Neural progenitor cell (in vitro differentiated cells): ENCODE results near the gene RSPH1. TPM values are rescaled to one million over a fixed set of nuclear protein-coding genes. Genes with fewer than 3 reads are reported as not detected.

Source experiments
- DNase-seq: peaks from one replicate; pipeline ENCODE4 v3.0.0-alpha.2; 2016; ENCODE audit warnings: low spot score
- H2AFZ ChIP-seq: fragments of 200-600 bp; sonication (generic); replicated peaks from 2 replicates; pipeline ENCODE4 v1.6.1; 2016; ENCODE audit warnings: antibody characterized with exemption
- H3F3A ChIP-seq: fragments of 200-600 bp; sonication (generic); 2 replicates; pipeline ENCODE4 v1.6.1; 2016; ENCODE audit warnings: antibody characterized with exemption, low read depth
- H3K27ac ChIP-seq: fragments of 200-600 bp; sonication (generic); 2 replicates; pipeline ENCODE4 v1.5.1; 2016; ENCODE audit warnings: mild to moderate bottlenecking
- H3K27me3 ChIP-seq: fragments of 200-600 bp; sonication (generic); 2 replicates; pipeline ENCODE4 v1.6.1; 2016; ENCODE audit warnings: mild to moderate bottlenecking, moderate library complexity
- H3K36me3 ChIP-seq: fragments of 200-600 bp; sonication (generic); 2 replicates; pipeline ENCODE4 v1.5.1; 2016
- H3K4me1 ChIP-seq: fragments of 200-600 bp; sonication (generic); 2 replicates; pipeline ENCODE4 v1.6.1; 2016; ENCODE audit warnings: mixed run types
- H3K4me2 ChIP-seq: fragments of 200-600 bp; sonication (generic); 2 replicates; pipeline ENCODE4 v1.6.1; 2016
- H3K4me3 ChIP-seq: fragments of 200-600 bp; sonication (generic); 2 replicates; pipeline ENCODE4 v1.5.1; 2016
- H3K79me2 ChIP-seq: fragments of 200-600 bp; sonication (generic); 2 replicates; pipeline ENCODE4 v1.6.1; 2016; ENCODE audit warnings: low read depth
- H3K9ac ChIP-seq: fragments of 200-600 bp; sonication (generic); 2 replicates; pipeline ENCODE4 v1.6.1; 2016
- H3K9me3 ChIP-seq: fragments of 200-600 bp; sonication (generic); 2 replicates; pipeline ENCODE4 v1.5.1; 2016; ENCODE audit warnings: low read depth
- H4K20me1 ChIP-seq: fragments of 200-600 bp; sonication (generic); 2 replicates; pipeline ENCODE4 v1.6.1; 2016; ENCODE audit warnings: low read depth
- H3K27ac Mint-ChIP-seq: 3 replicates; pipeline ENCODE4 v1.8.0; 2021; ENCODE audit warnings: mixed read lengths
- H3K27me3 Mint-ChIP-seq: 2 replicates; pipeline ENCODE4 v1.8.0; 2022; ENCODE audit warnings: low read depth, mild to moderate bottlenecking, inconsistent platforms, moderate library complexity, mixed read lengths; ENCODE audit not compliant: insufficient read depth
- H3K36me3 Mint-ChIP-seq: 3 replicates; pipeline ENCODE4 v1.8.0; 2021; ENCODE audit warnings: mixed read lengths
- H3K4me1 Mint-ChIP-seq: 3 replicates; pipeline ENCODE4 v1.8.0; 2021; ENCODE audit warnings: mixed read lengths
- H3K4me3 Mint-ChIP-seq: 3 replicates; pipeline ENCODE4 v1.8.0; 2021; ENCODE audit warnings: mild to moderate bottlenecking, moderate library complexity, mixed read lengths
- H3K9me3 Mint-ChIP-seq: 3 replicates; pipeline ENCODE4 v1.8.0; 2020; ENCODE audit warnings: mixed read lengths
- EZH2 ChIP-seq: fragments of 200-600 bp; sonication (generic); IDR thresholded peaks from 2 replicates; pipeline ENCODE4 v1.6.1; 2017; ENCODE audit warnings: antibody characterized with exemption, mild to moderate bottlenecking, moderate library complexity
- EZH2phosphoT487 ChIP-seq: fragments of 200-600 bp; sonication (generic); IDR thresholded peaks from 2 replicates; pipeline ENCODE4 v1.6.1; 2017; ENCODE audit warnings: antibody characterized with exemption
- total RNA-seq: library from RNA; depleted of rRNA; stranded (reverse); fragments of >200 nt; gene quantifications from 2 replicates; pipeline ENCODE4 v1.2.3, GENCODE V29; 2015; ENCODE audit warnings: low replicate concordance
- TF ChIP-seq, protein P1 (sequence below): fragments of 200-600 bp; sonication (generic); IDR thresholded peaks from 2 replicates; pipeline ENCODE4 v1.5.1; 2017; ENCODE audit warnings: antibody characterized with exemption, mild to moderate bottlenecking

Gene RSPH1
- total RNA-seq, 1 donor from 2014 or later, result 0.04 TPM

DNA sequence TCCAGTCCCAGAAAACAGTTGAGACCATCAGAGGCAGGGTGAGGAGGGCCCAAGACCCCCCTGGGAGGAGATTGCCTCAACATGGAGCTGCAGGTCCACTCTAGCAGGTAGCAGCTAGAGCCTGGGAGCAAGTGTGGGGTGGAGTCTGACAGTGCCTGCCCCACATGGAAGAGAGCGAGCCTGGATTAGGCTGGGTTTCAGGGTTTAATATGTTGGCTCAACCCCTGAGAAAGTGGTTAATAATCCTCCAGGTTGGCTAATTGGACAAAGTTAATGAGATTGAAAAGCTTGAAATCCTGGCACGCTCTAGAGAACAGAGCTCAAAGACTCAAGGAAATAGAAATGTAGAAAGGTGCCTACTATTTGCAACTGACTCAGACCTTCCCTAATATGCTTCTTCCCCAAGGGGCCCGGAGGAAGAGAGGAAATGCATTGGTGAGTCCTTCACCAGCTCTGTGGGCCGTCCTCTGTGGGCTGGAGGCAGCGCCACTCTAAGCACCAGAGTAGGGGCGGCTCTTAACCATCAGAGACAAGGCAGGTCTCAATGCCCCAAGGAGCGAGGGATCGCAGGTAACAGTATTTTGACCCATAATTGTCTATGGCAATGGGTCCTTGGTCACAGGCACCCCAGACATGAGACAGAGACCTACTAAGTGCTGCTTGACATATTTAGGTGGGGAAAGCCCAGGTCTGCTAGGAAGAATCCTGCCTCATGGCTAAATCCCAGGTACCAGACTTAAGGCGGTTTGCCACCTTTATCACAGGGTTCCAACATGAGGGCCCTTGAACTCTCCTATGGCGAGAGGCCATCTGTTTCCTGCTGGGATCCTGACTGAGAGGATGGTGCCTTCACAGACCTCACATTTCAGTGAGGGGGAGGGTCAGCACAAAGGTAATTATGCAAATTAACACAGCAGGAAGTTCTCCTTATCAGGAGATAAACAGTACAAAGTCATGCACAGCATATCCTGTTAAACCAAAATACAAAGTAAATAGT, 33.8 kb downstream of the RSPH1 start:
- Histone ChIP-seq H3K4me1 (peaks cover 9% of the 10 kb centered on the region), H3K79me2 (no peaks in the 10 kb centered on the region), H3F3A (peaks cover 6% of the 10 kb centered on the region), H2AFZ (no peak overlapping the region), H3K9ac (no peak overlapping the region), H3K27me3 (no peaks in the 10 kb centered on the region), H3K9me3 (no peaks in the 10 kb centered on the region), H3K27ac (no peak overlapping the region), H3K36me3 (no peaks in the 10 kb centered on the region), H3K4me2 (no peak overlapping the region), H3K4me3 (no peak overlapping the region), H4K20me1 (no peaks in the 10 kb centered on the region)
- Mint-ChIP-seq H3K4me3 (no peak overlapping the region), H3K4me1 (peaks cover 30% of the 10 kb centered on the region), H3K36me3 (no peaks in the 10 kb centered on the region), H3K27ac (no peak overlapping the region), H3K27me3 (peaks cover 7% of the 10 kb centered on the region), H3K9me3 (peaks cover 6% of the 10 kb centered on the region)
- no peak for TF ChIP-seq EZH2
- DNase-seq, result no peak

DNA sequence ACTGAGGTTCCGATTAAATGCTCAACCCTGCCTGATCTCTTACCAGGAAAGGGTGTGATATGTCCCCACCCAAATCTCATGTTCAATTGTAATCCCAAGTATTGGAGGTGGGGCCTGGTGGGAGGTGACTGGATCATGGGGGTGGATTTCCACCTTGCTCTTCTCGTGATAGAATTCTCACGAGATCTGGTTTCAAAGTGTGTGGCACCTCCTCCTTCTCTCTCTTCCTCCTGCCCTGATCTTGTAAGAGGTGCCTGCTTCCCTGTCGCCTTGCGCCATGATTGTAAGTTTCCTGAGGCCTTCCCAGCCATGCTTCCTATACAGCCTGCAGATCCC, 34.9 kb downstream of the RSPH1 start:
- DNase-seq, result no peak
- Histone ChIP-seq H3K4me3 (no peak overlapping the region), H3K27me3 (no peaks in the 10 kb centered on the region), H3K4me2 (no peak overlapping the region), H3K79me2 (no peaks in the 10 kb centered on the region), H2AFZ (no peak overlapping the region), H3K27ac (no peak overlapping the region), H3K9ac (no peak overlapping the region), H3K9me3 (no peaks in the 10 kb centered on the region), H3K4me1 (peaks cover 9% of the 10 kb centered on the region), H3F3A (peaks cover 6% of the 10 kb centered on the region), H4K20me1 (no peaks in the 10 kb centered on the region), H3K36me3 (no peaks in the 10 kb centered on the region)
- no peak for TF ChIP-seq EZH2
- TF ChIP-seq, protein P1, sequence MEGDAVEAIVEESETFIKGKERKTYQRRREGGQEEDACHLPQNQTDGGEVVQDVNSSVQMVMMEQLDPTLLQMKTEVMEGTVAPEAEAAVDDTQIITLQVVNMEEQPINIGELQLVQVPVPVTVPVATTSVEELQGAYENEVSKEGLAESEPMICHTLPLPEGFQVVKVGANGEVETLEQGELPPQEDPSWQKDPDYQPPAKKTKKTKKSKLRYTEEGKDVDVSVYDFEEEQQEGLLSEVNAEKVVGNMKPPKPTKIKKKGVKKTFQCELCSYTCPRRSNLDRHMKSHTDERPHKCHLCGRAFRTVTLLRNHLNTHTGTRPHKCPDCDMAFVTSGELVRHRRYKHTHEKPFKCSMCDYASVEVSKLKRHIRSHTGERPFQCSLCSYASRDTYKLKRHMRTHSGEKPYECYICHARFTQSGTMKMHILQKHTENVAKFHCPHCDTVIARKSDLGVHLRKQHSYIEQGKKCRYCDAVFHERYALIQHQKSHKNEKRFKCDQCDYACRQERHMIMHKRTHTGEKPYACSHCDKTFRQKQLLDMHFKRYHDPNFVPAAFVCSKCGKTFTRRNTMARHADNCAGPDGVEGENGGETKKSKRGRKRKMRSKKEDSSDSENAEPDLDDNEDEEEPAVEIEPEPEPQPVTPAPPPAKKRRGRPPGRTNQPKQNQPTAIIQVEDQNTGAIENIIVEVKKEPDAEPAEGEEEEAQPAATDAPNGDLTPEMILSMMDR, result no peak
- no peak for TF ChIP-seq EZH2phosphoT487
- peaks cover 28% of the 10 kb centered on the region for H3K4me1 Mint-ChIP-seq
- H3K9me3 Mint-ChIP-seq, result peaks cover 6% of the 10 kb centered on the region
- H3K27ac Mint-ChIP-seq, result no peak overlapping the region
- no peaks in the 10 kb centered on the region for H3K36me3 Mint-ChIP-seq
- H3K4me3 Mint-ChIP-seq, result no peak overlapping the region
- peaks cover 9% of the 10 kb centered on the region for H3K27me3 Mint-ChIP-seq

DNA sequence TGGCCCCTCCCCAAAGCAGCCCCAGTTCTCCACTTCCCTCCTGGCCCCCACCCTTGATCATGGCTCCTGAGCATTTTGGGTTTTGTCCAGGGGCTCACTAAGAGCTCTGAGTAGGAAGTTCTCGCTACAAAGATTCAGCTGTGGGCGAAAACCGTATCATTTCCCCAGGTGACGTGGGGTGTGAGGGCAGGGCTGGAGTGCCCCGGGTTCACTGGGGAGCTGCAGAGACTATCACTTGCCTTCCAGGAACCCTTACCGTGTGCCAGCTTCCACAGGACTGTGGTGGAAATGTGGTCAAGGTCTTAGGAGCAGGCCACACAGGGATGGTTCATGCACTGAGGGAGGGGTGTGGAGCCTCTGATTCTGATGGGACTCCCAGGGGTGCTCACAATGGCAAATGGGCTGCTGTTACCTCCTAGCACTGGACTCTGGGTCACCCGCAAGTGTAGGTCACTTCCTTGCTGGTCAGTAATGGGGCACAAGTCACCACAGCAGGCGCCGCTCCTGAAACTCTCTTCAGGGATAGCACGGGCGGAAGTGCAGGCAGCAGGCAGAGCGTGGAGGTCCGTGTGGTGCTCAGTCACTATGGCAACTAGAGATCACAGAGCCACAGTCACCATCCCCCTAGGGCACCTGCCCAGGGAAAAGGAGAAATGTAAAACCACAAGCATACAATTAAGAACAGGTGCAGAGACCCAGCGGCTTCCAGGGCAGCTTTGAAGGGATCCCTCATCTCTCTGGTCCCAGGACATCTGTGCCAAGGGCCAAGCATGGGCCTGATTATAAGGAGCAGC, 35.4 kb downstream of the RSPH1 start:
- H4K20me1 ChIP-seq, result no peaks in the 10 kb centered on the region
- H3K4me2 ChIP-seq, result no peak overlapping the region
- DNase-seq, result peak; percentile 26
- peaks cover 9% of the 10 kb centered on the region for H3K27me3 Mint-ChIP-seq
- H3K27me3 ChIP-seq, result no peaks in the 10 kb centered on the region
- peaks cover 6% of the 10 kb centered on the region for H3K9me3 Mint-ChIP-seq
- peak overlapping the region; percentile 51 for H3K27ac Mint-ChIP-seq
- H3K4me1 ChIP-seq, result peaks cover 9% of the 10 kb centered on the region
- TF ChIP-seq EZH2phosphoT487 (no peak), EZH2 (no peak)
- TF ChIP-seq, protein P1, result no peak
- H3K9me3 ChIP-seq, result no peaks in the 10 kb centered on the region
- H3K27ac ChIP-seq, result no peak overlapping the region
- no peaks in the 10 kb centered on the region for H3K36me3 ChIP-seq
- no peak overlapping the region for H3K4me3 Mint-ChIP-seq
- peaks cover 26% of the 10 kb centered on the region for H3K4me1 Mint-ChIP-seq
- peaks cover 6% of the 10 kb centered on the region for H3F3A ChIP-seq
- no peaks in the 10 kb centered on the region for H3K36me3 Mint-ChIP-seq
- no peak overlapping the region for H3K9ac ChIP-seq
- H3K4me3 ChIP-seq, result no peak overlapping the region
- no peaks in the 10 kb centered on the region for H3K79me2 ChIP-seq
- no peak overlapping the region for H2AFZ ChIP-seq
